DMS114 treated with DMSO at 0.1 percent for 48 hours (cell line): ENCODE measurements around the gene NRP1.
"Not testable (repeated sequence)": the region's sequence is repeated elsewhere in the genome, so short reads cannot be mapped to it uniquely, and the experiment has no call there.

Experiments
- DNase-seq: peaks from one replicate; lab custom pipeline; 2025; ENCODE audit not compliant: unreplicated experiment; lab: John Stamatoyannopoulos, UW

NRP1 gene

DNA sequence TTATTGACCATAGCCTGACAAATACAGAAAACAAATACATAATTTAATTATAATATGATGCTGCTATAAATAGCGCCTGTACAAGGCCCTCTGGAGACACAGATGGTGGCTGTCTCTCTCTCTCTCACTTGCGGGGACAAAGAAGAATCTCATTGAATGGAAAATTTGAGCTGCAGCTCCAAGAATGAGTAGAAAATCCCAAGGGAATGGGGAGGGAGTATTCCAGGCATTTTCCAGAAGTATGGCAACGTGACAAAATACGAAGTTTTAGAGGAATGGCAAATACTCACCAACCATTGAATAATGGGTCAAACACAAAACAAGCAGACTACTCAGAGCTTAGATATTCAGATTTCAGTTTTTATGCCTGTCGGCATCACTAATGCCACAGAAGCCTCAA lies 179.9 kb downstream of the NRP1 start:
- DNase-seq, result no peak

DNA sequence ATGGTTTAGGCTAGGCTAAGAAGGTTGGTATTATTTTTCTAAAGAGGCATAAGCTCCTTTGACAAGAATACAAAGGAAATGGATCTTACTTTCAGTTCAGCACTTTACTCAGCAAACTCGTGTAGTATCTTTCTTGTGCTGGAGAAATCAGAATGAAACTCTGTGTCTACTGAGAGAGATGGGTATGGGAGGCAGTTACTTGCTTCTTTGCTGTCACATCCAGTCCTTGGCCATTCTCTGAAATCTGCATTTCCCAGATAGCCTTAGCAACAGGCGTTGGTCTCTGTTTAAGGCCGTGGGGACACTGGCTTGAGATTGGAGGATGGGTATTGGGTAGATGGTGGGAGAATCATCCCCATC lies 180.5 kb downstream of the NRP1 start:
- DNase-seq, result no peak

DNA sequence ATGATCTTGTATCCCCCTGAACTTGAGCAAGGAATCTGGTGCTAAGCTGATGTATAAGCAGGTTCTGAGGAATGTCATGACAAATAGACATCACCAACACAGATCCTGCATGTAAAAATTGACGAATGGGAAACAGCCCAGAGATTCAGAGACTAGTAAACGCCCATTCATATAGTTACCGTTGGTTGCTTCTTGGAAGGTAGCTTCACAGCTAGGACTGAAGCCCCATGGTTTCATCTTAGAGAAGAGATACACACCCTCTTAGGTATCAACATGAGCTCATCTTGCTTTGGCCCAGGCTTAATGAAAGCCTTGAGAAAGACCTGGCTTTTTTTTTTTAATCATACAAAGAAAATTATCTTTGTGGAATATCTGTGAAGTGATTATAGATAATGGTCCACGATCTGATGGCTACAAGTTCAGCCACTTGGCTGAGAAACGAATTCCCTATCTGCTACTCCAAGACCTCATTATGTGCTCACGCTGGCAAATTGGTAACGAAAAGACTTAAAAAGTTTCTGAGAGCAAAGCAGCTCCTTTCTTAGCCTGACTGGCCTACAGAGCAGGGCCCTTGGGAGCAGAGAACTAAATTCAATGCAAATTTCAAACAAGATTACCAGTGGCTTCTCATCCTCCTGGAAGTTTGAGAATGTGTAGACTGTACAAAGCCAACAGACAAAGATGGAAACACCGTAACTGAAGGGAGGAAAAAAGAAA lies 181.1 kb downstream of the NRP1 start:
- no peak for DNase-seq

DNA sequence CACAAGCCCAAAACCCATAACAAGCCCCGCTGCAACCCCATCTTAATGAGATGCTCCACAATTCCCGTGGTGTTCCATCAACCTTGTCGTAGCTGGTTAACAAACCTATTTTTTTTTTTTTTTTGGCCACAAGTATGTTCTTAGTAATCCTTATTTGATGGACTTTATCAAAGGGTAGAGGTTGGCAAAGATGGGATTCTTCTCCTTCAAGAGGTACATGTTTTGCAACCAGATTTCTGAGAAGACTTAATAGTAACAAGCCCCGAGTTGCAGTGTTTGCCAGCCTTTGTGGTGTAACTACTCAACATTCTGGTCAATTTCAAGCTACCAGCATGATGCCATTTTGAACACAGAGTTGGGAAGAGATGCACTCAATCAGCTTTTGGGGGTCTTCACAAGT lies 181.7 kb downstream of the NRP1 start:
- no peak for DNase-seq

DNA sequence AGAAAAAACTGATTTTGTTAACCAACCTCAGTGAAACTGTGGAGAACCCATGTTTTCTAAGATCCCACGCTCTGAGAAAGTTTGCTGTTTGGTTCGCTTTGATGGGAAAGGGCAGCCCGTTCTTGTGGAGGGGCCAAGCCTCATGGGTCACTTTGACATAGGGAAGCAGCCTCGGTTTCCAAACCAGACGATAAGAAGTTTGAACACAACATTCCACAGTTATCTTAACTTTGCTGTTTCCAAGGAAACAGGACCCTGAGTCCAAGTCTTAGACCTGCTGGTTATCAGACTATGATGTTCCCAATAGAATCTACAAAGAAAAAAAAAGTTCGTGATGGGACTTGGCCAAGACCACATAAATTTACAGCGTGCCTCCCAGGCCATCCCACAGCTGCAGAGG lies 182.3 kb downstream of the NRP1 start:
- no peak for DNase-seq

DNA sequence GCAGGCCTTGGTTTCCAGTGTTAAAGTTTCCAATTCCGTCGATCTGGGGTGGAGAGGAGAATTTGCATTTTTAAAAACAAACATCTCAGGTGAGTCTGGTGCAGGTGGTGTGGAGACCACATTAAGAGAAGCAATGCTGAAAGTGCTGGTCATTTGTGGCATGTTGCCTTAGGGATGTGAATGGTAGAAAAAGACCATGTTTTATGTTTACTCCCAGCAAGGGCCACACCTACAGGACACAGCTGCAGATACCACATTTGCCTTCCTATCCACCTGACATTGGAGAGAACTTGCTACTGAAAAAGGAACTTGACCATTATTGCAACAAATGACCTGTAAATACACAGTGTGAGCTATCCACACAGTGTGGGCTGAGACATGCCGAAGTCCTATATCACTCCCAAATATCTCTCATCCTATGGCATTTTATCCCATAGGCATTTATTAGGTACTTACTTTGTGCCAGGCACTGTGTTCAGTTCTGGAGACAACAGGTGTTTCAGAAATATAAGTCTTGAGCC lies 183.1 kb downstream of the NRP1 start:
- no peak for DNase-seq

DNA sequence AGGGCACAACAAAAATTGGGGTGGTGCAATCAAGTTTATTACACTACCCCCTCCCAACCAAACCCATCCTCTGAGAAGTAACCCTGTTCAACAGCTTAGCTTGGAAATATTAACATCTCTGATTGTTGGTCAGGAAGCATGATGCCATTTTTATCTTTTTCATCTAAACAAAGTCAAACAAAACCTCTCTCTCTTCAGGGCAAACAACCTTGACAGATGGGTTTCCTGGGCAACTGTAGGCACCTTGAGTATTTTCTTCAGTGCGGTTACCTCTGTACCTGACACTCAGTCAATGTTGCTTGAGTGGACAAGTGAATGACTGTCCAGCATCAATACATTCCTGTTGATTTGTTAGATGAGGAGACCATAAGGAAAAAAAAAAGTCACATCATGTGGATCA lies 183.6 kb downstream of the NRP1 start:
- DNase-seq, result no peak

DNA sequence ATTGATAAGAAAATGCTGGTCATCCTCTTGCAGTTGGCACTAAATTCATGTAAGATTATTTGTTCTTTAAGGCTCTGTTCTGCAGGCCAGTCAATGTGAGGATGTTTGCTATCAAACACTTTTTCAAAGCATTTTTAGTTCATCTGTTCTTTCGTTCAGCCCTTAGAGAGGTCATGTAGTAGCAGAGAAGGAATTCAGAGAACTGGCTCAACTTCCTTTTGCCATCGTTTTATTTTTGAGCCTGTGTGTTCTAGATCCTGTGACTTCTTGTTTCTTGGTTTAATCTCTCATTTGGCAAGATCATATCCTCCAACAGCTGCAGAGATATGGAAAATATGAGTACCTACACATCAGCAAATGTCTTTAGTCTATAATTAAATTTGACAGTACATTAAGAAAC lies 184.3 kb downstream of the NRP1 start:
- no peak for DNase-seq

DNA sequence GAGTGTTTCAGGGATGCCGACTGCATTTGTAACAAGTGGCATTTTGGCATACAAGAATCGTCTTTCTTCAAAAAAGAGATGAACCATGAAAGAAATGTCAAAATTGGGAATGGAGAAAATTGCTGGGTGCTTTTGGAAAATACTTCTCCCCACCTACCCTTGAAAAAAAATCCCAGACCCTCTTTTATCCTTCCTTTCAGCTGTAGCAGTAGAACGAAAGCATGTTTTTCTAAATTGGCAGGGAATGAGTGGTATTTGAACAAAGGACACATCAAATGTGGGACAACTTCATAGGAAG lies 187.5 kb downstream of the NRP1 start:
- no peak for DNase-seq

DNA sequence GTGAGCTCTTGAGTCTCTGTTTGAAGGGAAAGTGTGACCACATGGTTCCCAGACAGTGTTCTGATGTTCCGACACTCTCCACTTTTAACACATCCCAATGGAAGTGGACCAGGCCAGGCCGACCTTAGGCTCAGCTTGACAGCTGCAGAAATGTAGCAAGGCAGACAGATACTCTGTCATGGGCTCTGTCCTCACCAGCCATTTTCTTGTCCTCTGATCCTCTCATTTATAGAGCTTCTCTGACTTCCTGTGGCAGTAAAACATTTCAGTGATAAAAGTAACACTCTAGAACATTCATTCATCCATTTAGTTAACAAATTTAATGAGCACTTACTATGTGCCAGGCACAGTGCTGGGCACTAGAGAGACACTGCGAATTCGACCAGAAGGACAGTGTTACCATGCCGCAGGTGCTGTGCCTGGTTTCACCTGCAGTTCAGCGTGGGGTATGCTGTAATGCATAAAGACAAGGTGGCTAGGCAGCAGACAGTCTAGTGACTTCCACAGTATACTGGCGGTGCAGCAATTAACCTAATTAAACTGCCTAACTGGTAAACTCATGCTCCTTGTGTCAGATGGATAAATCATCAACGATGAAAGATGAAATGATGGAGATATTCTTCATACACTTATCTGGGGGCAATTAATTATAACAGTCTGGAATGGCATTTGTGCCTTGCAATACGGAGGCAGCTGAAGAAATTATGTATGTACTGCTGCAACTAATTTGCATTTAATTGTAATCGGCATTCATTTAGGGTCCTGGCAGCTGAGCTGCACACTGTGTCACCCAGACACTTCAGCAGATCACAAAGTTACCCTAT lies 188.1 kb downstream of the NRP1 start:
- no peak for DNase-seq

DNA sequence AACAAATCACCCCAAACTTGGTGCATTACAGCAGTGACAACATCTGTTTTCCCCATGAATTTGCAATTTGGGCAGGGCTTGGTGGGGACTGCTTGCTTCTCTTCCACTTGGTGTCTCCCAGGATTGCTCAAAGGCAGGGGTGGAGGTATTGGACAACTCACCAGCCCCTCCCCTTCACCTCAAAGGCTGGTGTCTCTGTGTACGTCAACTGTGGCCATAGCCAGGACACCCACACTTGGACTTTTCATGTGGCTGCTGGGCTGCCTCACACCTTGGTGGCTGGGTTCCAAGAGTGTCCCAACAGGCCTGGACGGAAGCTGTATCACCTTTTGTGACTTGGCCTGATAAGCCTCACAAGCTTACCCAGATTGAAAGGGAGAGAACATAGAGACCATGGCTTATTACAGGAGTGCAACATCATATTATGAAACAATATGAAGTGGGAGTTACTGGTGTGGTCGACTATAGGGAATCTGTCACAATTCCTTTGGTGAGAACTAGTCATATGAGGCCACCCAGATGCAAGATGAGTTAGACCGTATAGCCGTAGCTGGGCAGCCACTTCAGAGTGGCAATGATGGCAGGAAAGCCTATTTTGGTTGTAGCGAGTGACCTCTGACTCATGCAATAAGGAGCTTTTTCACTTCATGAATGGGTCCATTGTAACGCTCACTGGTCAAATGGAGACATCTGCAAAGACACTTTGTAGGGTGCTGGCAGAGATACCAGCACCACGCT lies 188.8 kb downstream of the NRP1 start:
- DNase-seq, result no peak

DNA sequence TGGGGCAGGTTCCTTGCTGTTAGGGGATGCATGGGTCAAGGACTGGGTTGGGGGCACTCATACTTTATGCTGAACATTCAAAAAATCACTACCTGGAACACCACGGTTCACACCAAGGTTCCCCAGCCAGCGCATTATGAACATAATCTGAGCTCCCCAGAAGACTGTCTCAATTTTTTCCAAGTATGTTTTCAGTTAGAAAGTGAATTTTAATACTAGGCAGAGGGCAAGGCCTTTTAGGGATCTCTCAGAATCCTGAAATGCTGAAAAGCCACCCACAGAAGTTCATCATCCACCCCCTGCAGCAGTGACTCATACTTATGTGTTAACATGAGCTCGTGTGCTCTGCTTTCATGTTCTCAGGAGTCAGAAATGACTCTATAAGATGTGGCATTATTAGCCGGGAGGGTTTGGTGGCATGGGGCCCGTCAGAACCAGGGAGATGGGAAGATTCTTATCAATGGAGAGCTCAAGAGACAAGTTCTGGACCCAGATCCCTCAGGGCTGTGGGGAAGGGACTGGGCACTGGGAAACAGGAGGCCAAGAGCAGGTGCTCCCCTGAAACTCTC lies 191.2 kb downstream of the NRP1 start:
- DNase-seq, result no peak

DNA sequence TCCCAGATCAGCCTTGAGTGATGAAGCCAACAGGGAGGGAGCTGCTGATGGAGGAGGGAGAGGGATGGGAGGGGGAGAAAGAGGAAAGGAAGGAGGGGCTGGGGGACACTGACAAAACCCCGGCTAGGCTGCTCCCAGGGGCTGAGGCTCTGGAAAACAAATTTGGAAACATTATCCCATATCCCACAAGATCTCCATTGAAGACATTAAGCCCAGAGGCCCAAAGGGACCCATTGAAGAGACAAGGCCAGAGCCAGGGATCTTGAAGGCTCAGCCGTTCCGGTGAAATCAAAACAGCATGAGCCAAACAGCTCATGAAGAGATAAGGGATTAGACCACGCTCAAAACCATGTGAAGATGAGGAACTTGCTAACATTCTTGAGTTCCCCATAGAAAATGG lies 192.2 kb downstream of the NRP1 start:
- no peak for DNase-seq

DNA sequence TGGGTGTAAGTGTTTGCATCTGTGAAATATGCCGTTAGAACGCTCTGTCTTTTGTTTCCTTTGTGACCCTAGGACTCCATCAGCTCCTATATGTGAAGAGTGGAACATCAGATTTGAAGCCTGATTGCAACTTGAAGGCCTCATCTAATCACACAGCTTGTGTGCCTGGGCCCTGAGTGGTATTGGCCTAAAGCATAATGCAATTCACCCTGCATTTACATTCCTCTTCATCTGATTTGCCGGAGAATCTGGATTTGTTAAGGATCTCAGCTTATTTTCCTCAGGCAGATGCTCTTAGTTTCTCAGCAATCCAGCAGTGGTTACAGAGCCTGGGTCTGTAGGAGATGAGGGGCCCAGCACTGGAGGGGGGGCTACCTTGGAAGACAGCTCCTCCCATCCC lies 193.2 kb downstream of the NRP1 start:
- no peak for DNase-seq

DNA sequence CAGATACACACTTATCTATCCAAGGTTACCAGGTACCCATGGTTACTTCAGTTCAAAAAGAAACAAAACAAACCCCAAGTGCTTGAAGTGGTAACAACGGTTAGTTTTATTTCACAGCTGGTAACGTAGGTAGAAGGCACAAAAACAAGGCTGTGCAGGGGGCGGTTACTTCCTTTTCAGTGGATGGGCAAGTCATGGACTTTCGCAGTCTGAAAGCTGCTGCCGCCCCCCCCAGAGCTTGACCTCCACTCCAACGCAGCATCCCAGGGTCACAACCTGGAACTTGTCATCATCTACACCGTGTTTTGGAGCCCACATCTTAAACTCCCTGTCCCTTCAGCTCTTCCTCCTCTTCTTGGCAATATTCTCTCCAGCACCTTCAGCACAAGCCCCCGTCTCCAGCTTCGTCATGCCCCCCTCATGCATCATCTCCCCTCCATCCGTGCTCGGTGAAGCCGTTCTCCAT lies 195.3 kb downstream of the NRP1 start:
- no peak for DNase-seq

DNA sequence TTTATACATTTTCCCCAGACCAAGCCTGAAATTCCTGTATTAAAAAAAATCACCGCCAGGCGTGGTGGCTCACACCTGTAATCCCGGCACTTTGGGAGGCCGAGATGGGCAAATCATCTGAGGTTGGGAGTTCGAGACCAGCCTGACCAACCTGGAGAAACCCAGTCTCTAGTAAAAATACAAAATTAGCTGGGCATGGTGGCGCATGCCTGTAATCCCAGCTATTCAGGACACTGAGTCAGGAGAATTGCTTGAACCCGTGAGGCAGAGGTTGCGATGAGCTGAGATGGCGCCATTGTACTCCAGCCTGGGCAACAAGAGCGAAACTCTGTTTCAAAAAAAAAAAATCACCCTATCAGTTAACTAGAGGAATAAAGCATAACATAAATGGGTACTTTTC lies 195.8 kb downstream of the NRP1 start:
- not testable (repeated sequence) for DNase-seq

DNA sequence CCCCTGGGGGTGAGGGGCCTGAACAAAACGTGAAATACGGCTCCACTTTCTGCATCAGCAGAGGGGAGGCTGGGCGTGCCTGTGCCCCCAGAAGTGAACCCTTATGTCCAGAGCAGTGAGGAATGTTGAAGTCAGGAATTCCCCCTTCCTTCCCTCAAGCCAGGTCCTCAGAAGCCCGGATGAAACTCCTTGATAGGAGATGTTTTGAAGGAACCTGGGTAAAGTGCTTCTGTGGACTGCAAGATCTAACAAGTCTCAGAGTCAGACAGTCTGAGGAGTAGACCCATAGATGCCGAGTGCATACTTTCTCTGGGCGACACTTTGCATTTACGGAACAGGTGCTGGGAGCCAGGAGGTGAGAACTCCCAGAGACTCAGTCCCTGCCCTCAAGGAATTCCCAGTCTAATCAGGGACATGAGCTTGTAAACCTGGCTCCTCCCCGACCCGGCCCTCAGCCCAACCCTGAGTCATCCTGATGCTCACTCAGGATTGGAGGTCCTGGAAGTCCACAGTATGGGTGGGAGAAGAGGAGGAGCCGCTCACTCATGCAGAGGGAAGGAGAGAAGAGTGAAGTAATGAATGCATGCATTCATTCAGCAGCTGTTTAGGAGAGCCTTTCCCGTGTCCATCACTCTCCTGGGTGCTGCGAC lies 197.0 kb downstream of the NRP1 start:
- DNase-seq, result no peak

DNA sequence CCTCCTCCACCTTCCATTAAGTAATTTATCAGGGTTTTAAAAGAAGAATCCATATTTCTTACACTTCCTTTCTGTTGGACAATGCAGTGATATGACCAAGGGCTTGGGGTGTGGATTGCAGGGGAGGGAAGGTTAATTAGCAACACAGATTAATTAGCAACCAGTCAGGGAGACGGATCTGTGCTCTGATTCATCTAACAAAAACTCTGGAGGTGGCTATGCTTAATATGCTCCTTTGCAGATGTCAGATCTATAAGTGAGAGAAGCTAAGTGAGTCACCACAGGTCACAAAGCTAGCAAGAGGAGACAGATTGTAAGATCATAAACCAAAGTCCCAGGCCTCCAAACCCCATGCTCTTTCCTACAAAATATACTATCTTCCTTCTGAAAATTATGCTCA lies 197.7 kb downstream of the NRP1 start:
- DNase-seq, result no peak

DNA sequence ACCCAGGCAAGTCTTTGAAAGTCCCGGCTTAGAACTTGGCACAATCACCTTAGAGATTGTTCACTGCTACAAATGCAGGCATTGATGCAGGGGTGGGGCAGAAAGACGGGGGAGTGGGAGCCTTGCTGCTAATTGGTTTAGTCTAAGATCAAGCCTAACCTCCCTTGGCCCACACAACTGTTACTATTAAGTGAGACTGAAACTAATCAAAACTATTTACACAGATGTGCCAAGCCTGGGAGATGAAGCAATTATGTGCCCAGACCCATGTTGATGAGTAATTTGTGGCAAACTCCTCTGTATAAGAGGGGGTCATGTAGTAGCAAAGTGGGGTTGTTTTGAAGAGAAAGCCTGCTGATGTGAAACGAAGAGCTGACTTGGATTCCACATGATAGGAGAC lies 198.2 kb downstream of the NRP1 start:
- DNase-seq, result no peak

DNA sequence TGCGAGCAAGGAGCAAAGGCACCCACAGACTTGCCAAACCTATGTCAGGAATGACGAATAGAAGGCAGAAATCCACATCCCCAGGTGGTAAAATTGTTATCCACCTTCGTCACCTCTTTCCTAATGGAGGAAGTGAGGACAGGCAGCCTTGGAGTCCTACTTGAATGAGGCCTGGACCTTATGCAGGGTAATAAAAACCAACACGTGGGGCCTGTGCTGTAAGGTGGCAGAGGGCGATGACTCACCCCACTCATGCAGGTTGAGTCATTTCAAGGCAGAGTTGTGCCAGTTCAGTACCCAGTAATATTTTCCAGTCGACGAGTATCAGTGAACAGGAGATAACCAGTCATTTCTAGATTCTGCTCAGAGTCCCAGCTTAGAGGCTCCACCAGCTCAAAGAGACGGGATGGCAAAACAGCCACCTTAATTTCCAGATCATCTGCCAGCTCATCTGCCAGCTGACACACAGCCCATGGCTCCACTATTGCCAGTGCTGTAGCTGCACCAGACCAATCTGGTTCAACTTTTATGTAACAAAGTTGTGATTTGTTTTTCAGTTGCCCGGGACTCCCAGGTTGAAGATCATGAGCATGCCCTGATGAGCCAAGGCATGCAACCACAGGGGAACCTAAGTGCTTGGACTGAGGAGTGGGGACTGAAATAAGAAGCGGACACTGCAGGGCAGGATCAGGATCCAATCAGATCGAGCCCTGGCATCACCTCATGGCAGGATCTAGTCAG lies 200.3 kb downstream of the NRP1 start:
- no peak for DNase-seq
